OCI-LY1 (cell line): Measurements from ENCODE around the gene PTPRN2.

Experiments
- EZH2 ChIP-seq: fragments of 200-600 bp; sonication (generic), shearing (Covaris generic); IDR thresholded peaks from 2 replicates; pipeline ENCODE4 v1.8.0; 2017; ENCODE audit warnings: borderline replicate concordance, mixed run types, mild to moderate bottlenecking, antibody characterized with exemption, low read length, moderate library complexity, mixed read lengths
- TF ChIP-seq, protein P1 (sequence below): fragments of 200-600 bp; sonication (generic), shearing (Covaris generic); IDR thresholded peaks from 2 replicates; pipeline ENCODE4 v1.5.1; 2017; ENCODE audit warnings: mild to moderate bottlenecking, antibody characterized with exemption, low read length, moderate library complexity, mixed read lengths

DNA sequence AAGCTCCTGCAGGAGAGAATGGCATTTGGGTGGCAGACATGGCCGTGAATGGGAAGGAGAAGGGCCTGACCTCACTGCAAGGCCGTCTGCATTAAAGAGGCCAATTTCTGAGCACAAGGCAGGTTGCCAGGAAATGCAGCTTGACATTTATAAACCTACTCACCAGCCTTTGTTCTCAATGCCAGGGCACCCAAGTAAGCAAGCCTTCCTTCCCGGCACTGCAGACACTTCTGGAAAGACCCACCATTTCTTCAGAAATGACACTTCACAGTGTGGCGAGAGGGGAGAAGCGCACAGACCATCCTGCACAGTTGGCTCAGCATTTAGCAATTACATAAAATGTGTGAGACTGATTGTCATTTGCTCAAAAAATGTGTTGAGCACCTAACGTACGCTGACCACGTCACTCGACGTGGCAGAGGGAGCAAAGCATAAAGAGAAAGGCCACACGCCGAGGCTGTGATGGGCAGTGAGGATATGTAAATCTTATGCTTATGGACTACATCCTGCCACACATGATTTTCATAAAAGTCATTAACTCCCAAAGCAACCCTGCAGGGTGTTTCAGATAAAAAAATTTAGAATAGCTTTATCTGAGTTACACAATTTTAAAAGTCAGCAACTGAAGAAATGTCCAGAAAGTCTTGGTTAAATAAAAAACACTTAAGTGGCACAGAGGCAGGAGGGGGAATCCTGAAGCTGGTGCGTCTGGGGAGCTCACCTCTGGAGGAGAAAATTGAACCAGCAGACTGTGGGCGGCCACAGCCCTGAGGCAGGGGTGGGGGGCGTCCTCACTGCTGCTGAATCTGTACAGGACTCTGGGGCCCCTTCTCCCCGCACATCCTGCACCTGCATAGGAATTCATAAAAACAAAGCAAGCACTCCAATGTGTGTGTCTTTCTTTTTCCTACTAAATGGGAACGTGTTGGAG lies 543.8 kb downstream of the PTPRN2 start:
- TF ChIP-seq, protein P1, sequence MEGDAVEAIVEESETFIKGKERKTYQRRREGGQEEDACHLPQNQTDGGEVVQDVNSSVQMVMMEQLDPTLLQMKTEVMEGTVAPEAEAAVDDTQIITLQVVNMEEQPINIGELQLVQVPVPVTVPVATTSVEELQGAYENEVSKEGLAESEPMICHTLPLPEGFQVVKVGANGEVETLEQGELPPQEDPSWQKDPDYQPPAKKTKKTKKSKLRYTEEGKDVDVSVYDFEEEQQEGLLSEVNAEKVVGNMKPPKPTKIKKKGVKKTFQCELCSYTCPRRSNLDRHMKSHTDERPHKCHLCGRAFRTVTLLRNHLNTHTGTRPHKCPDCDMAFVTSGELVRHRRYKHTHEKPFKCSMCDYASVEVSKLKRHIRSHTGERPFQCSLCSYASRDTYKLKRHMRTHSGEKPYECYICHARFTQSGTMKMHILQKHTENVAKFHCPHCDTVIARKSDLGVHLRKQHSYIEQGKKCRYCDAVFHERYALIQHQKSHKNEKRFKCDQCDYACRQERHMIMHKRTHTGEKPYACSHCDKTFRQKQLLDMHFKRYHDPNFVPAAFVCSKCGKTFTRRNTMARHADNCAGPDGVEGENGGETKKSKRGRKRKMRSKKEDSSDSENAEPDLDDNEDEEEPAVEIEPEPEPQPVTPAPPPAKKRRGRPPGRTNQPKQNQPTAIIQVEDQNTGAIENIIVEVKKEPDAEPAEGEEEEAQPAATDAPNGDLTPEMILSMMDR: no peak
- TF ChIP-seq EZH2: no peak
